GM12878 (cell line): ENCODE data around the gene ZNF653. TPM values are rescaled to one million over a fixed set of nuclear protein-coding genes. Genes with fewer than 3 reads are reported as not detected.

Experiments used
- CEBPZ ChIP-seq: fragments of 150-350 bp; IDR thresholded peaks from 2 replicates; pipeline ENCODE4 v1.6.1; 2016; ENCODE audit warnings: low read depth, low read length
- CUX1 ChIP-seq: IDR thresholded peaks from 2 replicates; pipeline ENCODE4 v1.6.1; 2012; ENCODE audit warnings: improper control_type of control experiment, low read depth, low read length; ENCODE audit not compliant: insufficient replicate concordance
- IKZF1 ChIP-seq: fragments of 450-650 bp; conservative IDR thresholded peaks from 2 replicates; pipeline ENCODE4 v1.6.1; 2017; ENCODE audit warnings: antibody characterized with exemption, mild to moderate bottlenecking
- MXI1 ChIP-seq: fragments of 150-350 bp; IDR thresholded peaks from 2 replicates; pipeline ENCODE4 v1.6.1; 2011; ENCODE audit warnings: low read depth, mild to moderate bottlenecking, inconsistent platforms, low read length, improper control_type of control experiment
- MYC ChIP-seq: IDR thresholded peaks from 2 replicates; pipeline ENCODE4 v1.6.1; 2011; ENCODE audit warnings: mild to moderate bottlenecking, low read length, moderate library complexity, inconsistent platforms; ENCODE audit not compliant: insufficient read depth, insufficient replicate concordance, insufficient read length, severe bottlenecking
- SMC3 ChIP-seq: IDR thresholded peaks from 2 replicates; pipeline ENCODE4 v1.6.1; 2011; ENCODE audit warnings: low read length, improper control_type of control experiment, borderline replicate concordance
- SREBF1 ChIP-seq: IDR thresholded peaks from 2 replicates; pipeline ENCODE4 v1.6.1; 2012; ENCODE audit warnings: mild to moderate bottlenecking, low read length
- TCF3 ChIP-seq: IDR thresholded peaks from 2 replicates; pipeline ENCODE4 v1.6.1; 2012; ENCODE audit warnings: low read depth, mild to moderate bottlenecking, low read length, borderline replicate concordance; ENCODE audit not compliant: insufficient read depth
- polyA plus RNA-seq, 11 experiments: library from polyadenylated mRNA; depleted of rRNA in 4 of 11; unstranded in 6 of 11; stranded (reverse) in 5 of 11; fragments of >200 nt; fragmentation: Nextera tagmentation in 4 of 11; fragmentation: Illumina TruSeq in 1 of 11; extraction: Ambion mirVana in 4 of 11; extraction: Trizol in 1 of 11; gene quantifications; 1 replicate in 1 of 11; 2 replicates in 10 of 11; pipeline versions ENCODE4 v1.2.1 to v1.2.3, GENCODE V29; 2011 to 2016; ENCODE audit warnings: inconsistent platforms in 2 of 11, missing spikeins in 2 of 11, low read depth in 1 of 11
- total RNA-seq, 4 experiments: library from RNA; depleted of rRNA in 3 of 4; stranded (reverse); fragments of >200 nt in 3 of 4; fragmentation: Illumina TruSeq in 1 of 4; extraction: Trizol in 1 of 4; gene quantifications; 2 replicates each; pipeline versions ENCODE4 v1.2.1 to v1.2.3, GENCODE V29; 2013 to 2021

ZNF653 gene
- total and polyA plus RNA-seq, 10 of the 15 experiments (the other 5 are each of a cell fraction or from before 2014, with no cell fraction given): 2.2 to 13.2 (median 6.7) TPM; not detected in 2

GRCh38 chr19:11448923-11449554, 56.6 kb downstream of the ZNF653 start (continued):
- TF ChIP-seq CUX1 (no peak), SMC3 (no peak), MYC (no peak), TCF3 (no peak), MXI1 (no peak), SREBF1 (no peak), CEBPZ (no peak), IKZF1 (no peak)
